MM.1S (cell line): ENCODE results near the gene SLC17A9.

Experiments used
- CTCF ChIP-seq: fragments of 300-600 bp; sonication (generic); IDR thresholded peaks from 2 replicates; pipeline ENCODE4 v1.5.1; 2016; ENCODE audit warnings: antibody characterized with exemption, low read length, mixed read lengths
- EZH2 ChIP-seq: fragments of 300-600 bp; sonication (generic); optimal IDR thresholded peaks from 2 replicates; pipeline ENCODE3; 2017; ENCODE audit warnings: low read depth, mild to moderate bottlenecking, antibody characterized with exemption, low read length, mixed read lengths
- EZH2phosphoT487 ChIP-seq: fragments of 300-600 bp; sonication (generic); IDR thresholded peaks from 2 replicates; pipeline ENCODE4 v1.6.1; 2018; ENCODE audit warnings: antibody characterized with exemption, low read length

- TF ChIP-seq CTCF (peak; percentile 87), EZH2 (no peak), EZH2phosphoT487 (no peak)
Observed at GRCh38 chr20:62971950-62972844, 19.7 kb downstream of the SLC17A9 start.
